Left ventricle myocardium inferior (tissue), 1 donor: ENCODE results near the gene PCDHGA6. TPM values are rescaled to one million over a fixed set of nuclear protein-coding genes. Genes with fewer than 3 reads are reported as not detected.
A peak's percentile ranks its signal among the peaks of the same experiment; 100 is the strongest.
"Not testable (repeated sequence)": the region's sequence is repeated elsewhere in the genome, so short reads cannot be mapped to it uniquely, and the experiment has no call there.

Source experiments
- DNase-seq: peaks from one replicate; pipeline ENCODE4 v3.0.0-alpha.2; 2020
- H3K27ac ChIP-seq: fragments of 200-600 bp; replicated peaks from 2 replicates; pipeline ENCODE4 v1.8.0; 2021
- H3K27me3 ChIP-seq: fragments of 200-600 bp; 2 replicates; pipeline ENCODE4 v1.8.0; 2021; ENCODE audit warnings: low read depth
- H3K36me3 ChIP-seq: fragments of 200-600 bp; 2 replicates; pipeline ENCODE4 v1.8.0; 2021
- H3K4me1 ChIP-seq: fragments of 200-600 bp; 2 replicates; pipeline ENCODE4 v1.8.0; 2021
- H3K4me3 ChIP-seq: fragments of 200-600 bp; 2 replicates; pipeline ENCODE4 v1.8.0; 2021; ENCODE audit warnings: mild to moderate bottlenecking, moderate library complexity
- H3K9me3 ChIP-seq: fragments of 200-600 bp; replicated peaks from 2 replicates; pipeline ENCODE4 v1.8.0; 2021
- intact Hi-C: fragments of 100-400 bp; cut with micrococcal nuclease; formaldehyde crosslinking; loops from one replicate; pipeline ENCODE4 v1.11.0; 2022
- total RNA-seq: library from RNA; stranded (reverse); fragmentation: NEBNext Ultra II Directional; extraction: Animal tissue kit (Norgen Biotek cat#: 25700); gene quantifications from one replicate; pipeline ENCODE4 v1.2.1, GENCODE V29; 2021
- TF ChIP-seq, protein P1 (sequence below): fragments of 200-600 bp; IDR thresholded peaks from 2 replicates; pipeline ENCODE4 v1.8.0; 2021; ENCODE audit warnings: antibody characterized with exemption, mild to moderate bottlenecking, borderline replicate concordance
- donor health status: DM: no; HTN: yes; CAD: no; lungs with severe emphysema.

The PCDHGA6 gene
- total RNA-seq, 1 donor from 2014 or later = 5.6 TPM

DNA sequence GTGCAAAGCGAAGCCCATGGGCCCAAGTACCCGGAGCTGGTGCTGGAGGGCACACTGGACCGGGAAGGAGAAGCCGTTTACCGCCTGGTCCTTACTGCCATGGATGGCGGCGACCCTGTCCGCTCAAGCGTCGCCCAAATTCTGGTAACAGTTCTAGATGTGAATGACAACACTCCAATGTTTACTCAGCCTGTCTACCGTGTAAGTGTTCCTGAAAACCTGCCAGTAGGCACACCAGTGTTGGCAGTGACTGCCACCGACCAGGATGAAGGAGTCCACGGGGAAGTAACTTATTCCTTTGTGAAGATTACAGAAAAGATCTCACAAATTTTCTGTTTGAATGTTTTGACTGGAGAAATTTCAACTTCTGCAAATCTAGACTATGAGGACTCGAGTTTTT lies 936 bp downstream of the PCDHGA6 start:
- H3K9me3 ChIP-seq = peaks cover 98% of the 10 kb centered on the region
- DNase-seq = no peak
- H3K27ac ChIP-seq = no peak overlapping the region
- peak overlapping the region; percentile 52 for H3K4me3 ChIP-seq
- H3K27me3 ChIP-seq = no peaks in the 10 kb centered on the region
- peaks cover 43% of the 10 kb centered on the region for H3K36me3 ChIP-seq
- TF ChIP-seq, protein P1, sequence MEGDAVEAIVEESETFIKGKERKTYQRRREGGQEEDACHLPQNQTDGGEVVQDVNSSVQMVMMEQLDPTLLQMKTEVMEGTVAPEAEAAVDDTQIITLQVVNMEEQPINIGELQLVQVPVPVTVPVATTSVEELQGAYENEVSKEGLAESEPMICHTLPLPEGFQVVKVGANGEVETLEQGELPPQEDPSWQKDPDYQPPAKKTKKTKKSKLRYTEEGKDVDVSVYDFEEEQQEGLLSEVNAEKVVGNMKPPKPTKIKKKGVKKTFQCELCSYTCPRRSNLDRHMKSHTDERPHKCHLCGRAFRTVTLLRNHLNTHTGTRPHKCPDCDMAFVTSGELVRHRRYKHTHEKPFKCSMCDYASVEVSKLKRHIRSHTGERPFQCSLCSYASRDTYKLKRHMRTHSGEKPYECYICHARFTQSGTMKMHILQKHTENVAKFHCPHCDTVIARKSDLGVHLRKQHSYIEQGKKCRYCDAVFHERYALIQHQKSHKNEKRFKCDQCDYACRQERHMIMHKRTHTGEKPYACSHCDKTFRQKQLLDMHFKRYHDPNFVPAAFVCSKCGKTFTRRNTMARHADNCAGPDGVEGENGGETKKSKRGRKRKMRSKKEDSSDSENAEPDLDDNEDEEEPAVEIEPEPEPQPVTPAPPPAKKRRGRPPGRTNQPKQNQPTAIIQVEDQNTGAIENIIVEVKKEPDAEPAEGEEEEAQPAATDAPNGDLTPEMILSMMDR = no peak
- H3K4me1 ChIP-seq = peaks cover 50% of the 10 kb centered on the region
- intact Hi-C loops = no loop called here

DNA sequence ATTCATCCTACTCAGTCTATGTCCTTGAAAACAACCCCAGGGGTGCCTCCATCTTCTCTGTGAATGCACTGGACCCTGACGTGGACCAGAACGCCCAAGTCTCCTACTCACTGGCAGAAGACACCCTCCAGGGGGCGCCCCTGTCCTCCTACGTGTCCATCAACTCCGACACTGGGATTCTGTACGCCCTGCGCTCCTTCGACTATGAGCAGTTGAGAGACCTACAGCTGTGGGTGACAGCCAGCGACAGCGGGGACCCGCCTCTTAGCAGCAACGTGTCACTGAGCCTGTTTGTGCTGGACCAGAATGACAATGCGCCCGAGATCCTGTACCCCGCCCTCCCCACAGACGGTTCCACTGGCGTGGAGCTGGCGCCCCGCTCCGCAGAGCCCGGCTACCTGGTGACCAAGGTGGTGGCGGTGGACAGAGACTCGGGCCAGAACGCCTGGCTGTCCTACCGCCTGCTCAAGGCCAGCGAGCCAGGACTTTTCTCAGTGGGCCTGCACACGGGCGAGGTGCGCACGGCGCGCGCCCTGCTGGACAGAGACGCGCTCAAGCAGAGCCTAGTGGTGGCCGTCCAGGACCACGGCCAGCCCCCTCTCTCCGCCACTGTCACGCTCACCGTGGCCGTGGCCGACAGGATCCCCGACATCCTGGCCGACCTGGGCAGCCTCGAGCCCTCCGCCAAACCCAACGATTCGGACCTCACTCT lies 1.9 kb downstream of the PCDHGA6 start:
- intact Hi-C loops, DNase-seq, H3K27me3 ChIP-seq, H3K4me3 ChIP-seq, H3K27ac ChIP-seq: not testable (repeated sequence)
- Histone ChIP-seq H3K4me1 (peaks cover 45% of the 10 kb centered on the region), H3K9me3 (peaks cover 98% of the 10 kb centered on the region), H3K36me3 (peaks cover 48% of the 10 kb centered on the region)

DNA sequence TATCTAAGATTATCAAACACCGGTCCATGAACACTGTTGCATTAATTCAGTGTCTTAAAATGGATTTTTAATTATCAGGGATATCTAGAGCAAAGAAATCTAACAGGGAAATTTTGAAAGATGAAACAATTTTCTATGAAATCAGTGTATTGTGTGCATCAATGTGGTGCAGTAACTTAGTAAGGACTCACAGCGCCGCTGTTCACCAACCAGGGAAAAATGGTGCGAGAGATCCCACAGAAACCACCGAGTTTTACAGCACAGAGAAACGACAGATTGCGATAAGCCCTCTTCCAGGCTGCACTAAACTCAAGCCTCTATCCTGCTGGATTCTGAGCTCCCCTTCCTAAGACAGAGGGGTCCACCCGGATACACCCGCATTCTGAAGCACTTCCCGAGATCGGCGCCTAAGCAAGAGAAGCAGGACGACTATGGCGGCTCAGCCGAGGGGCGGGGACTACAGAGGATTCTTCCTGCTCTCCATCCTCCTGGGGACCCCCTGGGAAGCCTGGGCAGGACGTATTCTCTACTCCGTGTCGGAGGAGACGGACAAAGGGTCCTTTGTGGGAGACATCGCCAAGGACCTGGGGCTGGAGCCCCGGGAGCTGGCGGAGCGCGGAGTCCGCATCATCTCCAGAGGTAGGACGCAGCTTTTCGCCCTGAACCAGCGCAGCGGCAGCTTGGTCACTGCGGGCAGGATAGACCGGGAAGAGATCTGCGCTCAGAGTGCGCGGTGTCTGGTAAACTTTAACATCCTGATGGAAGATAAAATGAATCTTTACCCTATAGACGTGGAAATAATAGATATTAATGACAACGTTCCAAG lies 9.0 kb downstream of the PCDHGA6 start, which contains the start of gene PCDHGA7:
Gene PCDHGA7, plus strand, starts transcription at position 274 of the 826 bp plus-strand sequence. Its CDS starts 158 bp downstream, at position 432.
- peaks cover 100% of the 10 kb centered on the region for H3K9me3 ChIP-seq
- TF ChIP-seq, protein P1 = peak; percentile 47
- peak within 1 kb of the TSS; percentile 13 for H3K27ac ChIP-seq
- intact Hi-C loops = no loop called here
- peaks cover 4% of the 10 kb centered on the region for H3K4me1 ChIP-seq
- H3K27me3 ChIP-seq = no peaks in the 10 kb centered on the region
- H3K36me3 ChIP-seq = peaks cover 38% of the 10 kb centered on the region
- H3K4me3 ChIP-seq = peak within 1 kb of the TSS; percentile 51
- no peak for DNase-seq

DNA sequence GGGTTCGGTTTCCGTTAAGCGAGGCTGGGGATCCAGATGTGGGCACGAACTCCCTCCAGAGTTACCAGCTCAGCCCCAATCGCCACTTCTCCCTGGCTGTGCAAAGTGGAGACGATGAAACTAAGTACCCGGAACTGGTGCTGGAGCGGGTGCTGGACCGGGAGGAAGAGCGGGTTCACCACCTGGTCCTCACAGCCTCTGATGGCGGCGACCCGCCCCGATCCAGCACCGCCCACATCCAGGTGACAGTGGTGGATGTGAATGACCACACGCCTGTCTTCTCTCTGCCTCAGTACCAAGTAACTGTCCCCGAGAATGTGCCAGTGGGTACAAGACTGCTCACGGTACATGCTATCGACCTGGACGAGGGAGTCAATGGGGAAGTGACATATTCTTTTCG lies 9.7 kb downstream of the PCDHGA6 start:
- H3K27me3 ChIP-seq = no peaks in the 10 kb centered on the region
- intact Hi-C loops = no loop called here
- TF ChIP-seq, protein P1 = no peak
- no peak overlapping the region for H3K27ac ChIP-seq
- peaks cover 96% of the 10 kb centered on the region for H3K9me3 ChIP-seq
- peak overlapping the region; percentile 51 for H3K4me3 ChIP-seq
- H3K4me1 ChIP-seq = peaks cover 7% of the 10 kb centered on the region
- peaks cover 33% of the 10 kb centered on the region for H3K36me3 ChIP-seq
- DNase-seq = no peak

DNA sequence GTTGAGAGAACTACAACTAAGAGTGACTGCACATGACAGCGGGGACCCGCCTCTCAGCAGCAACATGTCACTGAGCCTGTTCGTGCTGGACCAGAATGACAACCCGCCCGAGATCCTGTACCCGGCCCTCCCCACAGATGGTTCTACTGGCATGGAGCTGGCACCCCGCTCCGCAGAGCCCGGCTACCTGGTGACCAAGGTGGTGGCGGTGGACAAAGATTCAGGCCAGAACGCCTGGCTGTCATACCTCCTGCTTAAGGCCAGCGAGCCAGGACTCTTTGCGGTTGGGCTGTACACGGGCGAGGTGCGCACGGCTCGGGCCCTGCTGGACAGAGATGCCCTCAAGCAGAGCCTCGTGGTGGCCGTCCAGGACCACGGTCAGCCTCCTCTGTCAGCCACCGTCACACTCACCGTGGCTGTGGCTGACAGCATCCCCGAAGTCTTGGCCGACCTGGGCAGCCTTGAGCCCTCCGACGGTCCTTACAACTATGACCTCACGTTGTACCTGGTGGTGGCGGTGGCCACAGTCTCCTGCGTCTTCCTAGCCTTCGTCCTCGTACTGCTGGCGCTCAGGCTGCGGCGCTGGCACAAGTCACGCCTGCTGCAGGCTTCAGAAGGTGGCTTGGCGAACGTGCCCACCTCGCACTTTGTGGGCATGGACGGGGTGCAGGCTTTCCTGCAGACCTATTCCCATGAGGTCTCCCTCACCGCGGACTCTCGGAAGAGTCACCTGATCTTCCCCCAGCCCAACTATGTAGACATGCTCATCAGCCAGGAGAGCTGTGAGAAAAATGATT lies 11.0 kb downstream of the PCDHGA6 start:
- H3K4me3 ChIP-seq = no peak overlapping the region
- intact Hi-C loops = no loop called here
- no peak for DNase-seq
- peaks cover 11% of the 10 kb centered on the region for H3K4me1 ChIP-seq
- no peak overlapping the region for H3K27ac ChIP-seq
- peaks cover 38% of the 10 kb centered on the region for H3K36me3 ChIP-seq
- TF ChIP-seq, protein P1 = no peak
- H3K9me3 ChIP-seq = peaks cover 96% of the 10 kb centered on the region
- H3K27me3 ChIP-seq = no peaks in the 10 kb centered on the region
